Left renal cortex interstitium (tissue), 4 donors: Measurements from ENCODE around the gene MED13L. TPM values are rescaled to one million over a fixed set of nuclear protein-coding genes. Genes with fewer than 3 reads are reported as not detected.

Experiments used
- DNase-seq, 4 donors: peaks; one replicate each; pipeline ENCODE4 v3.0.0-alpha.2; 2013; ENCODE audit warnings: low read depth in 4 of 4, low spot score in 2 of 4, missing footprints in 1 of 4
- polyA plus RNA-seq, 4 donors: library from polyadenylated mRNA; unstranded; fragments of 120-200 nt; gene quantifications; one replicate each; pipeline ENCODE4 v1.2.1, GENCODE V29; 2013; ENCODE audit not compliant: insufficient read length in 4 of 4

The MED13L gene
- polyA plus RNA-seq, 4 donors = 66.8 to 88.0 (median 75.5) TPM

DNA sequence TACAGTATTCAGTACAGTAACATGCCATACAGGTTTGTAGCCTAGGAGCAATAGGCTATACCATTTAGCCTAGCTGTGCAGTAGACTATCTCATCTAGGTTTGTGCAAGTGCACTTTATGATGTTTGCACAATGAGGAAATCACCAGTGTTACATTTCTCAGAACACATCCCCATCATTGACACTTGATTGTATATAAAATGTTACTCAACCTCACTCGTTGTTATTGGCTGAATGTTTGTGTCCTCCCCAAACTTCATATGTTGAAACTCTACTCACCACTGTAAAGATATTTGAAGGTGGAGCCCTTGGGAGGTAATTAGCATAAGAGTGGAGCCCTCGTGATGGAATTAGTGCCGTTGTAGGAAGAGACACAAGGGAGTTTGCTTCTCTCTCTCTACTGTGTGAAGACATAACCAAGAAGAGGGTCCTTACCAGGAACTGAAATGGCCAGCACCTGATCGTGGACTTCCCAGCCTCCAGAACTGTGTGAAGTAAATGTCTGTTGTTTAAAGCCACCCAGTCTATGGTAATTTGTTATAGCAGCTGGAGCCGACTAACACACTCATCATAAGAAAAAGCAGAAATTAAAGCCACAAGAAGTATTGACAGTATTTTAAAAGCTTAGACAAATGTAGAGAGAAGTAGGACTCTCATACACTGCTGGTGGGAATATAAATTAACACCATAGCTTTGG lies 3.2 kb upstream of the MED13L start:
- DNase-seq = no peak

DNA sequence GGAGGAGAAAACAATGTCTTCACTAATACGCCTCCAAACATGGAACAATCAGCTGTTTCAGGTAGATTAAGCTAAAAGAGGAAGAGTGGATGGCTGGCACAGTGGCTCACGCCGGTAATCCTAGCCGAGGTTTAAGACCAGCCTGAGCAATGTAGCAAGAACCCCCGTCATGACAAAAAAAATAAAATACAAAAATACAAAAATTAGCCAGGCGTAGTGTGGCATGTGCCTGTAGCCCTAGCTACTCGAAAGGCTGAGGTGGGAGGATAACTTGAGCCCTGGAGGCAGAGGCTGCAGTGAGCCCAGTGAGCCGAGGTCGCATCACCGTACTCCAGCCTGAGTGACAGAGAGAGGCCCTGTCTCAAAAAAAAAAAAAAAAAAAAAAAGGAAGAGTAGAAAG lies 1.2 kb upstream of the MED13L start:
- DNase-seq = no peak

DNA sequence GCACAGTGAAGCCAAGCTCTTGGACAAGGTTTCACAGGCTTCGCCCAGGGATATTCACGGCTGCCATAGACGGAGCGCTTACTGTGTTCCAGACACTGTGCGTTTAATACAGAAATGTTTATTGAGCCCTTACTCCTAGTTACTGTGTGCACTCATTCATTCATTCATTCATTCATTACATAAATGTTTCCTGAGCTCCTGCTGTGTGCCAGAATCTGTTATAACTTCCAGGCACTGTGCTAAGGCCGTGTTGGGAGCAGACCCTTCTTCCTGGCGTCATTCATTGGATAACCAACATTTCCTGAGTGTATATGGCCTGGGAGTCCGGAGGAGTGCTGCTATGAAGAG lies 760 bp upstream of the MED13L start:
- DNase-seq = no peak

DNA sequence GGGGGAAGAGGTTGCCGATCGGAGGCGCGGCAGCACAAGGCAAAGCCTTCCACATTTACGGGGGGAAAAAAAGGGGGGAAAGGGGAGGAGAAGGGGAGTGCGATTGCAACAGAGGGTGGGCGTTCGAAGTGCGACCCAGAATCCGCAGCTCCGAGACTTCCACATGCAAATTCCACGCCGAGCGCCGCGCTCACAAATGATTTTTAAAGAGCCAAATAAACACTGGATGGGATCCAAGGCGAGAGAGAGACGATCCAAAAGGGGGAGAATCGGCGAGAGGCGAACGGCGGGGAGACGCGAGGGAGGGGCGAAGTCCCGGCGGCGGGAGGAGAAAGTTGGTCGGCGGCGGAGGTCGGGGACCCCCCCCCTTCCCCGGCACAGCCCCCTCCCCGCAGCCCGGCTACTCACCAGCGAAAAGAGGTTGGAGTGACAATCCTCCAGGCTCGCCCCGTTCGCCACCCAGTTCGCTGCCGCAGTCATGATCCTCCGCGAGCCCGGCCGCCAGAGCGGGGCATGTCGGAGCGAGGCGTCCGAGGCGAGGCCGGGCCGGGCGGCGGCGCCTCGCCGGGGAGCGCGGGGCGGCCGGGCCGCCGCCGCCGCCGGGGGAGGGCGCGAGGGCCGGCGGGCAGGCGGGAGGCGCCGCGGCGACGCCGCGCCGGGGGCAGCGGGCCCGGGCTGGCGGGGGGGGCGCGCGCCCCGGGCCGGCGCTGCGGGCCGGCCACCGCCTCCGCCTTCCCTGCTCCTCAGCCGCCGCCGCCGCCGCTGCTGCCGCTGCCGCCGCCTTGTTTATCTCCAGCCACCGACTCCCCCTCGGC lies 634 bp downstream of the MED13L start:
- DNase-seq = peak in 1 of 4 donors; percentile 55

DNA sequence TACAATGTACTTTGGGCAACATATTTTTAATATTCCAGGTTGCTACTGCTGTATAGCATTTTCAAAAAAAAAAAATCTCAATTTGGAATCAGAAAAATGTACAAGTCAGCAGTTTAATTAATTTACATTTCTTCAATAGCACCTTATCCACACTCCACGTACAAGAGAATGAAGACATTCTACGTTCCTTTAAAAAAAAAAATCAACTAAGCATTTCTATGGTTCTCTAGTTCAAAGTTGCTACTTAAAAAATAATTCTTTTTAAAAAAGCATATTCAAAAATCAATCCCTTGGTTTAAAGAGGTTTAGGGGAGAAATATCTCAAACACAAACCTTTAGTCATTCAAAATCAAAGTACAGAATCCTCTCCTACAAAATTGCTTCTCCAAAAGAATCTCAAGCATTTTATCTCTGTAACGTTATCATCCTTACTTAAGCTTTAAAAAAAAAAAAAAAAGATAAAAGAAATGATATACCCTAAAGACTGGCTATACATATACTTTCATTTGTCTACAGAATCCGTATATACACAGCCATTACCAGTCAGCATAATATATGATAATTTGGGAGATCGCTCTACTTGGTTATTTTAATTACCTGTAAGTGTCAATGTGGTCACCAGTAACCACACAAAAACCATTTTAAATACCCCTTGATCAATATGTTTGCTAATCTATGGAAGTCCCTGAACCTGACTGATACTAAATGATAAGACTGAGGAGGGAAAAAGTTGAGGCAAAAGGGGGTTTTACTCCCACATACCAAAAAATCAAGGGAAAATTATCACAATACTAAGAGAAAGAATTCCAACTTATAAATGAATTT lies 2.7 kb downstream of the MED13L start:
- no peak for DNase-seq

DNA sequence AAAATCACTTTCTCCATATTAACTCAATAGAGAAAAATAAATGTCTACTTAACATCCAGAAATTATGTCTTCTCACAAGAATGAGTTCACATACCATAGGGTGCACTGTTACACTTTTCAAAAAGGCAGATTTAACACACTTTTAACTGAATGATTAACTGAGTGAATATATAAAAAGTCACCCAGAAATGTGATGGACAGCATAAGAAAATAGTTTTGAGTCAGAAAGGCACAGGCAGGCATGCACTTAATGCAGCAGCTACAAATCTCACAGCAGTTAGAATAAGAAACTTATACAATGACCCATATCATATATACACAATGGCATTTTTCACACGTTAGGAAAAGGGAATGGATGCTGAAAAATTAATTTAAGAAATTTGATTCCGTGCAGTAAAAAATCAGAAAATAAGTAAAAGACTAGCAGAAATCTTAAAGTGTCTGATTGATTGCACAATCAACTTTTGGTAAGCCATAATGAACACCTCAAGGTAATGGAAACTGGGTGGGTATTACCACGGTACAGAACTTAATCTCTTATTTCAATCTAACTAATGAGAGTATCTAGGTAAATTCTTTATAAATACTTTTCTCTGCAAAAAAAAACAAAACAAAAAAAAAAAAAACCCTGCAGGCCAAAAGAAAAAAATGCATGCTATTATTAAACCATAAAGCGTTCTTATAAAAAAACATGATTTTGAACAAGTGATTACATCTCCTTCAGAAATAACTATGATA lies 3.5 kb downstream of the MED13L start:
- no peak for DNase-seq

DNA sequence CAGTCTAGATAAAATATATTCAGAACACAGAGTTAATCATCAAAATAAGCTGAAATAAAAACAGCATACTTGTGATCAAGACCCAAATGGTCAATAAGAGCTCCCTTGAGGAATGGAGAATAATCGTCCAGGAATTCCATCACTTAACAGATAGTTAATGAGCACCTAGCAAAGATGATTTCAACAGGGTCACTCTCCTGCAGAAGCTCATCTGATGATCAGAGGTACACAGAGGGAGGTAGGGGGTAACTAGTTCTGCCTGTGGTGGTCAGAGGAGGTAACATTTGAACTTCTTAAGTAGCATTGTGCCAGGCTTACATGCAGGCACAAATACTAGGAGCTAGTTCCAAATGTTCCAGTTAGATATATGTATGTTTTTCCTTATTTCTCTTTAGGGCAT lies 9.5 kb downstream of the MED13L start:
- no peak for DNase-seq

DNA sequence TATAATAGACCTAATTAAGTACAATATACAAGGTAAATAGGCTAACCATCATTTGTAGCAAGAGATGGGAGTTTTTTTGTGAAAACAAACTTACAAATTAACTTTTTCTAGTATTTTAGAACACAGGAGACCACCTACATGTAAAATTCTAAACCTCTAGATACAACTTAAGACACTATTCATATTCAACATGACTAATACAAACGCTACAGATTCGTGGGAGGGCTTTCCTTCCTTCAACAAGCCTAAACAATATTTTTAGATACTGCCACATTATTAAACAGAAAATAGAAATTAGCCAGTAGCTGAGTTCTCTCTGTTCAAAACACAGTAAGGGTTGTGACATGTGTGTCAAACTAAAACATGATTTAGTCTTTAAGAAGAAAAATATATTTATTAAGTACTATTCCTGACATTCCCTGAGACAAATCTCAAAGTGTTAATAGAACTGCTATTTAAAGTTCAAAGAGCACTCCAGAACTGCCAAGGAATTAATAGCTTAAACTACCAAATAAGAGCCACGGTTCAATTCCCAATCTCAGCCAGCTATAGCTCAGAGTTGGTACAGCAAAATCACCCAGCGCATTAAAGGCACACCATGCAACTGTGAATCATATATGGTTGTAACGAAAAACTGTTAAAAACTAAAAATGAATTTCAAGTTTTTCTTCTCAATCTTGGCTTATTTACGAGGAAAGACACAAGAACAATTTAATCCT lies 10.7 kb downstream of the MED13L start:
- DNase-seq = no peak

DNA sequence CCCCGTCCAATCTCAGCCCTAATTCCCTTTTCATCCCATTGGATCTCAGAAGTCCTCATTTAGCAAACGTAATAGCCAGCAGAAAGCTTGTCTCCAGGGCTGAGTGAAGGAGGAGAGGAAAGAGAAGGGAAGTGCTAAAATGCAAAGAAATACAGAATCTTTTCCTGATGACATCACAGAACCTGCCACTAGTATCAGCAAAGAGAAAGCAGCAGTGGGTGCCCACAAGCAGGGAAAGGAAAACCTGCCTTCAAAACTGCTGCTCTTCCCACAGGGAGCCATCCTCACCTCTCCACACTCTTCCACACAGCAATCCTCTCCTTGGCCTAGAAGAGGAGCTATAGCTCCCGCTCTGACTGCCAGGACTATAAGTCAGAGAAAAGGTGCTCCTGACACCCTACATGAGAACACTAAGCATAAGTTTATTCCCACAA lies 11.3 kb downstream of the MED13L start:
- DNase-seq = no peak

DNA sequence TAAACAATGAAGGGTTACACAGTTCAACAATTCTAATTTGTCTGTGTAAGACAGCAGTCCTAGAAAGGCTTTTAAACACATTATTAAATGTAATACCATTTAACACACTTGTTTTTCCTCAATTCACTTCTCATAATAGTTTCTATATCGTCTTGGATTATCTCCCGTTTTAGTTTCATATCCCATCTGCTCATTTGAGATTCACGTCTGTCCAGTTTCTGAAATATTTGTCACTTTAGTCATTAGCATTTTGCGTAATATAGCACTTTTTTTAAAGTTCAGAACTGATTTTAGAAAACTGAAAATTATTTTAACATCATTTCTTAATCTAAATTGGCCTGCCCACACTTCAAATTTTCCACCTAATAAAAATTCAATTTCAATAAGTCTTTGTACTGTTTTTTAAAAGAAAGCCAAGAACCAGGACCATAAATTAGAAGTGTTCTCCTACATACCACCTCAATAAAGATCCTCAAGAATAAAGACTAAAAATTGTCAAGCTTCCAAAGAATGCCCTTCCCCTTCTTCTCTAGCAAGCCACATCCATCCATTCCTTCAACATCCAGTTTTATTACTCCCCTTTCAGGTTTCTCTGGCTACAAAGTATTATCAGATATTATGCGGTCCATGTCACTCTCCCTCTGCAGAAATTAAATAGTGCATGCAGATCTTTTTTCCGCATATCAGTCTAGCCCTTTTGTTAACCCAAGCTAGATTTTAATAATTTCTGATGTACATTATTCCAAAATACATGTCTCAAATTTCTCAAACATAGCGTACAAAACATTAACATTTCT lies 11.9 kb downstream of the MED13L start:
- DNase-seq = no peak

DNA sequence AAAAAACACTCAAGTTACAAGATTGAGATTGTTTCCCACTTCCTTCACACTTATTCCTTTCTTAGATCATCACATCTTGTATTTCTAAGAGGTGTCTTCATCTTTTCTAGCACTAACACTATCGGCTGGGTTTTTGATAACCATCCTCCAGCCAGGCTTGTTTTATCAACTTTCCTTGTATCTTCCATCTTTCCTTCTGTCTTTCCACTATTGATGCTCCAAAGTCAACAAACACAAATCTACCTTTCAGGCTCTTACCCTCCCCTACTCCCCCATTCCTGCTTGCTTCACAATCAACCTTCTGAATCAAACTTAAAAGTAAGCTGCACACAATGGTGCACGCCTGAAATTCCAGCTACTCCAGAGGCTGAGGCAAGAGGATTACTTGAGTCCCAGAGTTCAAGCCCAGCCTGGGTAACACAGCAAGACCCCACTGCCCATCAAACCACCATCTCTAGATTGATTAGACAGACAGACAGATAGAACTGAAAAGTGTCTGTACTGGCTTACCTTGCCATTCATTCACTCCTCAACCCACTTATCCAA lies 12.9 kb downstream of the MED13L start:
- DNase-seq = no peak

DNA sequence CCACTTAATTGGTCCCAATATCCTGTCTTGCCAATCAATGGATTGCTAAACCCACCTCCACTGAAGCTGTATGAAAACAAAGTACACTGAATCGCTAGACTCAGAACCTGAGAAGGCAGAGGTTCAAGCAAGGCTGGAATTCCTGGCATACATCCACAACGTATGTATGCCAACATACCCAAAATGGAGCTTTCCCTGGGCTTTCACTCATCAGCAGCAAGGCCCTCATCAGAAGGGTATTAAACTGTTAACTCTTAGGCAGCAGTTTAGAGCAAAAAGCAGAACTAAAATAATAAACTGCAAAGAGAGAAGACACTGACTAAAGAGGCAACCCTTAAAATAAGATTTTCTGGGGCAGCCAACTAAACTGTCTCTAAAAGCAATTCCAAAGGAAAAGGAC lies 13.6 kb downstream of the MED13L start:
- DNase-seq = no peak

DNA sequence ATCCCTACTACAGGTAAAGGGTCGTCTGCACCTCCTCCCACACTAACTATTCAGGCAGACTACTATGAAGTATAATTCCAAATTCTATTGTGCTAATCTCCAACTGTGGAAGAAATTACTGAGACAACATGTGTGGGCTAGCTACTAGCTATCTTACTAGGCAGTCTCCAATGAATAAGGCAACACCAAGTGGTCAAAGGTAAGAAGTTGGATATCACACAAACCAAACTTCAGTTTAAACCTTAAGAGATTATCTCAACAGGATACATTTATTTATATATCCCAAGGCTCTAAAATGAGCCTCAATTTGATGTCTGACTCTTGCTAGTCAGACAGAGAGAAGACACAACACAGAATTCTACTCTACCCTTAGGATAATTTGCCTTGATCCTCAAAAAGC lies 14.1 kb downstream of the MED13L start:
- DNase-seq = no peak

DNA sequence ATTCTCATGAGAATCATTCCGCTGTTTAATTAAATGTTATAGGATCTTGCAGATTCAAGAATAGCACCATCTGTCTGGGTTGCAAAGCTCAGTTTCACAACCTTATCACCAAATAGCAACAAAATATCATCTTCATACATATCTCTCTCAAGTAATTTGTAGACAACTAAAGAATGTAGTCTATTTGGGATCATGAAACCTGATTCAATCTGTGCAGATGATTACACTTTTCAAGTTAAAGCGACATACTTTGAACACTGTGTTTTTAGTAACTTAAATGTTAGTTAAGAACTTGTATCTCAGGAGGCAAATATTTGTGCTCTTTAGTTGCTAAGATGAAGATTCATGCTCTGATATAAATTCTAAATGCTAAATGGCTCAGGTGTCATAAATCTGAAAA lies 14.8 kb downstream of the MED13L start:
- no peak for DNase-seq

DNA sequence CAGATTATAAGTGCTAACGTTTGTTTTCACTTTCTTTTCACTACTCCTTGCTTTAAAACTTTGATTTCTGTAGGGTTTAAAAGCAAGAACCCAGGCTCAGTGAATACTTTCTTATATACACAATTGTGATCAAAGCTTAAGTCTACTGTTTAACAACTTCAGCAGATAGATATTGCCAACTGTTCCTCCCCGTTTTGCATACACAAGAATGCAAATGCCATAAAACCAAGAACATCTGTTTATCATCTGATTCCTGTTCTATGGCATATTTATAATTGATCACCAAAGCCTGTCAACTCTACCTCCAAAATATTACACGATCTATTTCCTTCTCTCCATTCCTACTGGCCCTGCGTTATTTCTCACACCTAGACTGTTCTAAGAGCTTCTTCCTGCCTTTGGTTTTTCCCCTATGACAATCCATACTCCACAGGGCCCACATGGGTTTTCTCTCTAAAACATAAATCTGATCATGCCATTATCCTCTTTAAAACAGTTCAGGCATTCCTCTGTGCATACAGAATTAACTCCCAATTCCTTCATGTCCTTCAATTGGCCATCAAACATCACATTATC lies 15.9 kb downstream of the MED13L start:
- DNase-seq = no peak

DNA sequence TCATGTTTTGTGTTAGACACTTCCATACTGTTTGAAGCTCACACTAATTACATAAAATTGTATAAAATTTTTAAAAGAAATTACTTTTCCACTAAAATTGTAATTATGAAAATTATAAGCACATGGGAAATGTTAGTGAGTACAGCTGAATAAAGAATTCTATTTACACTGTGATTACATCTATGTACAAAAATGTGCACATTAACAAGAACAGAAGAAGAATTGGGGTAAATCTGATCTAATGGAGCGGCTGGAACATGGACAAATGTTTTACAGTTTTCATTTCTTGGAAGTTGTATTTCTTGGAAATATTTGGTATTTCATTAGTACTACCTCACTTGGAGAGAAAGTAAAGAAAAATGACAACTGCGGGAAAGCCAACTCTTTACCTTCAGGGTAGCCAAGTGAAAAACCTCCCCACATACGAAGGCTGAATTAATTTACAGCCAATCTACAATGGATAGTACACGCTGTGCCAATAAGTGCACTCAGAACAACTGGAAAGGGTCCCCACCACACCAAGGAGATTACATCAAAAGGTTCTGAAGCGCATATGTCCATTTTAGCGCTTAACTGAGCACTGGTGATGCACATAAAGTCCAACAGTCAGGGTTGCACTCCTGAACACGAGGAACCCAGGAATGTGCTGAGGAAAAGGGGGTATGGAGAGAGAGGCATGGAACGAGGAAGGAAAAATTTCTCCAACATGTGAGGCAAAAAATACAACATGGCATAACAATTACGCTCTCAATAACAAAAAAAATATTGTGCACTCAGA lies 17.5 kb downstream of the MED13L start:
- no peak for DNase-seq

DNA sequence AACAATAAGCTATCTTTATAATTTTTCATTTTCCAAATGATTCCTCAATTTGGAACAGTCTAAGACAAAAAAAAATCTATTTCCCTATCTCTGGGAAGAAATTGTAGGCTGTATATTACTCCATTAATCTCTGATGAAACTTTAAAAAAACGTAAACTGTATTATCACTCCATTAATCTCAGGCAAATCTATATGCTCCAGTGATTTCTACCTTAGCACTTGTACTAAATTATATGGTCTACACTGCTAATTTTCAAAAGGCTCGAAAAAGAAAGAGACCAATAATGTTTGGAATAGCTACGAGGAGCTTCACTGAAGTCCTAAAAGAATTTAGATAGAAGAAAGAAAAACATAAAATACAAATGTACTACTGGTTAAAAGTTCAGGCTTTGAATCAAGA lies 19.7 kb downstream of the MED13L start:
- DNase-seq = no peak

DNA sequence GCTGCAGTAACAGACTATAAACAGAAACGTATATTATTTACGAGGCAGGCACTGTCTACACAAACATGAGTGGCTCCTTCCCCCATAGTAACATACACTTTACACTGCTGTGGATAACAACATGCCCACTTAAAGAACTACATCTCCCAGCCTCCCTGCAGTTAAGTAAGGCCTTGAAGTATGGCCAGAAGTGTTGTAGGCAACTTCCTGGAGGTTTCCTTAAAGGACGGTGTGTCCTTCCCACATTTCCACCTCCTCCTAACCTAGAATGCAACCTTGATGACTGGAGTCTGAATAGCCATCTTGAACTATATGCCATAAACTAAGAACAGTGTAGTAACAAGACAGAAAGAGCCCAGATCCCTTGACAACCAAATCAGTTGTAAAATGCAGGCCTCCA lies 20.3 kb downstream of the MED13L start:
- DNase-seq = no peak
